ENCODE results near the gene AFAP1L1.

DNA sequence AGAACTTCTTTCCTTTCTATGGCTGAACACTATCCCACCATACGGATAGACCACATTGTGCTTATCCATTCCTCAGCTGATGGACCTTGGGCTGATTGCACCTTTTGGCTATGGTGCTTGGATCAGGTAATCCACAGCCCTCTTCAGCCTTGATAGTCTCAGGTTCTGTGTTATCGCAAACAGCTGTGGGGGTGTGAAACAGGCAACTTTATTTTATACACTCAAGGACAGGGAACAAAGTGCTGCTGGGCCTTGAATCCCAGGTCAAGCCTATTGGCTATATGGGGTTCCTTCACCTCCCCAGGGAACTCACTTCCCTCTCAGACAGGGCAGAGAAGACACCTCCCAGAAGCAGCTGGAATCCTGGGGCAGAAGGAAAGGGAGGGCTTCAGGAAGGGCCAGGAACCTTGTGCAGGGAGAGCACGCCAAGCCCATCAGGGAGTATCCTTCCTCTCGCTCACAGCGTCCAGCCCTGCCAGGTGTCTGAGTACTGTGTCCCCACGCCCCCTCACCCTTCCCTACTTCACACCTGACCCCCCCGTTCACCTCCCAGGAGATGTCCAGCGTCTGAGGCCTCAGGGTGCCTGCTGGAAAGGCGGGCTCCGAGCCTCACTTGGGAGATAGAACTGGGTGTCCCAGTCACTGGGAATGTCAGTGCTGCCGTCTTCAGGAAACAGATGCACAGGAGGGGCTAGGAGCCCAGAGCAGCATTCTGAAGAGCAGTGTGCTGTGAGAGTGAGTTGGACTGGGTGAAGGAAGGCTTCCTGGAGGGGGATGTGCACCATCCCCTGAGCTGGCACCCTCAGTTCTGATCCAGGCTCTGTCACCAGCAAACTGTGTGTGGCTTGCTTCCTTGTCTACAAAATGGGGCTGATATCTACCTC is 32.8 kb downstream of the AFAP1L1 start:
- TF ChIP-seq RARB (CRISPR knock-in tag; IDR thresholded peaks at IDR 0.05) (no peak), TSHZ2 (CRISPR knock-in tag; IDR thresholded peaks at IDR 0.05) (no peak), ZNF8 (CRISPR knock-in tag; IDR thresholded peaks at IDR 0.05) (no peak), ZNF565 (CRISPR knock-in tag; conservative IDR thresholded peaks at IDR 0.05; ENCODE audit: low read depth) (no peak)
